Measurements from ENCODE around the gene CCNY.

GRCh38 chr10:35526746-35527145 lies 190.4 kb downstream of the CCNY start:
- TF ChIP-seq CTCF (conservative IDR thresholded peaks at IDR 0.05; ENCODE audit: low read length) (no peak), EZH2phosphoT487 (IDR thresholded peaks at IDR 0.05; ENCODE audit: borderline replicate concordance) (no peak)

All from Loucy (cell line).